ENCODE measurements around the gene SNAPIN. TPM values are rescaled to one million over a fixed set of nuclear protein-coding genes. Genes with fewer than 3 reads are reported as not detected.

The SNAPIN gene
- total RNA-seq, 1 experiment from 2014 or later: 23.4 TPM

DNA sequence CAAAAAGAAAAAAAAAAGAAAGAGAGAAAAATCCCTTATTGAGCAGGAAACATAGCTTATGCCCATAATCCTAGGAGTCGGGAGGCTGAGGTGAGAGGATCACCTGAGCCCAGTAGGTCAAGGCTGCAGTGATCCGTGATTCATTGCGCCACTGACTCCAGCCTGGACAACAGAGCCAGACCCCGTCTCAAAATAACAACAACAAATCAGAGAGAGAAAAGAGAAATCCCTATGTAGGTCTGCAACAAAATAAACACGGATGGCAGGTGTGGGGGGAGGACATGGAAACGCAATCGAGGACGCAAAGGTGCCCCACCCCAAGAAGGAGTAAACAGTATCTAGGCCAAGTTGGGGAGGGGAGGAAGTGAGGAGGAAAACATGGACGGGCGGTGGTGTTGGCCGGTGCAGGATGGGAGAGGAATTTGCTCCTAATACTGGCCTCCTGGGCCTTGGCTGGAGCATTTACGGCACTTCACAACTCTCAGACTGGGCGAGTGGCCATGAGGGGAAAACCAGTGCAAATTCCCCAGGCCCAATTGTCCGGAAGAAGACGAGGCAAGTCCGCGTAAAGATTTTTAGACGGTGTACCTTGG lies 25.2 kb upstream of the SNAPIN start:
- DNase-seq (ENCODE audit: low spot score) (no peak), ATAC-seq (peak; percentile 14)
- ChIA-PET POLR2A (interaction anchor here (0.7 to 2.3 kb wide), 21 partner anchors 8 to 344 kb away, joined by 3 to 14 read pairs (median 6); partner anchors contain the start of genes JTB, S100A16, S100A4 and SLC27A3), CTCF (interaction anchor here (0.9 to 2.5 kb wide), 23 partner anchors 10 to 280 kb away, joined by 3 to 23 read pairs (median 5); partner anchors contain the start of genes NPR1, S100A14, S100A16 and S100A6)
- Mint-ChIP-seq H3K36me3 (peaks cover 26% of the 10 kb centered on the region), H3K4me3 (peak overlapping the region; percentile 86), H3K9me3 (no peaks in the 10 kb centered on the region; the same call in 1 of the 2 replicates), H3K27ac (peak overlapping the region; percentile 100), H3K27me3 (ENCODE audit: low read depth) (no peaks in the 10 kb centered on the region), H3K4me1 (peaks cover 29% of the 10 kb centered on the region)
- TF ChIP-seq EMX1 (CRISPR knock-in tag; IDR thresholded peaks at IDR 0.05): 0 out of 2 replicates have a peak, but pooled peaks have one; percentile 28
- no peak for TF ChIP-seq MXD4 (CRISPR knock-in tag; IDR thresholded peaks at IDR 0.05; ENCODE audit: borderline replicate concordance)
- TF ChIP-seq PRDM15 (CRISPR knock-in tag; IDR thresholded peaks at IDR 0.05): peak; percentile 56
- peak; percentile 94 for TF ChIP-seq ZNF121 (CRISPR knock-in tag; IDR thresholded peaks at IDR 0.05)

DNA sequence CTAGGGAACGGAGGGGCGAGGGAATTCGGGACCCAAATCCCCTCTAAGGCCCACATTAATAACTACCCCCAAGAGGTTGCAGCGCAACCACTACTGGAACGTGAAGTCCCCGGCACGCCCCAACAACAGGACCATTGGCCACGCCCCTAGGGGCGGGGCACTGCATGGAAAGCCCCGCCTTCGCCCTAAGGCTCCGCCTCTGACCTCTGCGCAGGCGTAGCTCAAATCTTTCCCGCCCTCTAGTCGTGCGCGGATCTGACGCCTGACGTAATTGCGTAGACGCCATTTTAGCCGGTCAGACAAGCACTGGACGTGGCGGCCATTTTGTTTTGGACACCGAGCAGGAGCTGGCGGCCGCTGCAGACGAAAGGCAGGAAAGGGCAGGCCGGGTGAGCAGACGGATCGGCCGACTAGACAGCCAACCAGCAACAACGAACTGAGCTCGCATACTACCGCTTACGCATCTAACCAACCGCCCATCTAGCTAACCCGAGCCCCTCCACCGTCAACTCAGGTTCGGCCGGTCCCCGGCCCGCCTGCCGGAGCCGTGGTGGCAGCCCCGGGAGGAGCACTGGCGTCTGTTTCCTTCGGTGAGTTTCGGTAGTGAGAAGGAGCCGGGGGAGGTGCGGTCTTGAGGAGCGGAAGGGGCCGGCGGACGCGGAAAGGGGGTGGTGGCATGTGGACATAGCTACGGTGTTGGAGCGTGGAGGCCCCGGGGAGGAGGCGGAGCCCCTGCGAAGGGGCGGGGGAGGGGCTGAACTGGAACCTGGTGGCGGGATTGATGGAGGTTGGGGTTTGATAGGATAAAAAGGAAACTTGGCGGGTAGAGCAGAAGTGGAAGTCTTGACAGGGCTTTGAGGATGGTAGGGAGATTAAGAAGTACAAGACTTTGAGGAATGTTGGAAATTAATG lies 24.5 kb upstream of the SNAPIN start, which contains the start of gene CHTOP:
Gene CHTOP (plus strand): TSS at position 313 of the 912 bp plus-strand sequence. CDS start 2,523 bp downstream, outside the sequence.
- peak within 1 kb of the TSS; percentile 100 for H3K27ac Mint-ChIP-seq
- peak within 1 kb of the TSS; percentile 86 for H3K4me3 Mint-ChIP-seq
- peak; percentile 92 for ATAC-seq
- H3K4me1 Mint-ChIP-seq: peaks cover 22% of the 10 kb centered on the region
- ChIA-PET CTCF (interaction anchor here (0.6 to 2.5 kb wide), 29 partner anchors 10 to 312 kb away, joined by 3 to 23 read pairs (median 5); partner anchors contain the start of genes NPR1, S100A14, S100A16 and S100A6), POLR2A (interaction anchor here (0.7 to 2.3 kb wide), 24 partner anchors 9 to 344 kb away, joined by 3 to 14 read pairs (median 6); partner anchors contain the start of genes CREB3L4, JTB, S100A16 and S100A4)
- peak; percentile 98 for DNase-seq (ENCODE audit: low spot score)
- peaks cover 34% of the 10 kb centered on the region for H3K36me3 Mint-ChIP-seq
- H3K9me3 Mint-ChIP-seq: no peaks in the 10 kb centered on the region; the same call in 1 of the 2 replicates
- H3K27me3 Mint-ChIP-seq (ENCODE audit: low read depth): no peaks in the 10 kb centered on the region
- TF ChIP-seq ERG (CRISPR knock-in tag; IDR thresholded peaks at IDR 0.05) (no peak), NFE2L1 (CRISPR knock-in tag; IDR thresholded peaks at IDR 0.05) (peak; percentile 88), HMGA2 (CRISPR knock-in tag; IDR thresholded peaks at IDR 0.05) (no peak), ZNF416 (CRISPR knock-in tag; IDR thresholded peaks at IDR 0.05) (peak; percentile 62; the same call in 1 of the 2 replicates), TP53 (CRISPR knock-in tag; IDR thresholded peaks at IDR 0.05) (0 out of 2 replicates have a peak, but pooled peaks have one; percentile 28), ZNF671 (CRISPR knock-in tag; IDR thresholded peaks at IDR 0.05) (no peak), SMAD3 (CRISPR knock-in tag; IDR thresholded peaks at IDR 0.05; ENCODE audit: borderline replicate concordance) (no peak), NFYB (CRISPR knock-in tag; conservative IDR thresholded peaks at IDR 0.05; ENCODE audit: low read depth) (no peak), NR2C2 (CRISPR knock-in tag; IDR thresholded peaks at IDR 0.05) (no peak), ZNF281 (CRISPR knock-in tag; IDR thresholded peaks at IDR 0.05) (peak; percentile 51; the same call in 1 of the 2 replicates), MXD4 (CRISPR knock-in tag; IDR thresholded peaks at IDR 0.05; ENCODE audit: borderline replicate concordance) (no peak), ZNF121 (CRISPR knock-in tag; IDR thresholded peaks at IDR 0.05) (no peak), ZNF423 (CRISPR knock-in tag; IDR thresholded peaks at IDR 0.05) (no peak), OVOL2 (CRISPR knock-in tag; IDR thresholded peaks at IDR 0.05; ENCODE audit: borderline replicate concordance) (no peak), FOXJ3 (CRISPR knock-in tag; IDR thresholded peaks at IDR 0.05; ENCODE audit: borderline replicate concordance) (no peak), ZBTB43 (CRISPR knock-in tag; IDR thresholded peaks at IDR 0.05) (peak; percentile 63; the same call in 1 of the 2 replicates)
- TF ChIP-seq, protein P1, sequence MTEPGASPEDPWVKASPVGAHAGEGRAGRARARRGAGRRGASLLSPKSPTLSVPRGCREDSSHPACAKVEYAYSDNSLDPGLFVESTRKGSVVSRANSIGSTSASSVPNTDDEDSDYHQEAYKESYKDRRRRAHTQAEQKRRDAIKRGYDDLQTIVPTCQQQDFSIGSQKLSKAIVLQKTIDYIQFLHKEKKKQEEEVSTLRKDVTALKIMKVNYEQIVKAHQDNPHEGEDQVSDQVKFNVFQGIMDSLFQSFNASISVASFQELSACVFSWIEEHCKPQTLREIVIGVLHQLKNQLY (CRISPR knock-in tag; IDR thresholded peaks at IDR 0.05): no peak
- TF ChIP-seq, protein P2, sequence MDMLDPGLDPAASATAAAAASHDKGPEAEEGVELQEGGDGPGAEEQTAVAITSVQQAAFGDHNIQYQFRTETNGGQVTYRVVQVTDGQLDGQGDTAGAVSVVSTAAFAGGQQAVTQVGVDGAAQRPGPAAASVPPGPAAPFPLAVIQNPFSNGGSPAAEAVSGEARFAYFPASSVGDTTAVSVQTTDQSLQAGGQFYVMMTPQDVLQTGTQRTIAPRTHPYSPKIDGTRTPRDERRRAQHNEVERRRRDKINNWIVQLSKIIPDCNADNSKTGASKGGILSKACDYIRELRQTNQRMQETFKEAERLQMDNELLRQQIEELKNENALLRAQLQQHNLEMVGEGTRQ (CRISPR knock-in tag; IDR thresholded peaks at IDR 0.05): peak; percentile 19; the same call in 1 of the 2 replicates

Measured in WTC11 (cell line).